NOMO-1 treated with dmso at 0.1 percent for 144 hours (cell line): ENCODE measurements around the gene UBE2U.

ENCODE experiments used
- DNase-seq: peaks from one replicate; lab custom pipeline; 2025; ENCODE audit not compliant: unreplicated experiment; lab: John Stamatoyannopoulos, UW

The UBE2U gene

GRCh38 chr1:64203420-64203819 is at the start of gene UBE2U:
Gene UBE2U (plus strand): TSS chr1:64203623. CDS start chr1:64204051, 428 bp downstream.
- no peak for DNase-seq

- no peak for DNase-seq
Measured at GRCh38 chr1:64155278-64155677, 48.1 kb upstream of the UBE2U start.

- DNase-seq, result no peak
Measured at GRCh38 chr1:64161357-64161941, 42.0 kb upstream of the UBE2U start.

GRCh38 chr1:64162151-64162550 is 41.3 kb upstream of the UBE2U start:
- DNase-seq, result no peak

GRCh38 chr1:64162804-64163203 is 40.6 kb upstream of the UBE2U start:
- DNase-seq, result no peak

- no peak for DNase-seq
Measured at GRCh38 chr1:64163431-64163830, 40.0 kb upstream of the UBE2U start.

GRCh38 chr1:64163970-64164369 is 39.5 kb upstream of the UBE2U start:
- no peak for DNase-seq

GRCh38 chr1:64166629-64167028 is 36.8 kb upstream of the UBE2U start:
- no peak for DNase-seq

GRCh38 chr1:64167176-64167575 is 36.2 kb upstream of the UBE2U start:
- no peak for DNase-seq

GRCh38 chr1:64171246-64171645 is 32.2 kb upstream of the UBE2U start:
- no peak for DNase-seq

- DNase-seq, result peak; percentile 67
Measured at GRCh38 chr1:64171797-64172281, 31.6 kb upstream of the UBE2U start.

GRCh38 chr1:64172458-64172983 is 30.9 kb upstream of the UBE2U start:
- DNase-seq, result no peak

GRCh38 chr1:64173336-64173940 is 30.0 kb upstream of the UBE2U start:
- DNase-seq, result no peak

- no peak for DNase-seq
Measured at GRCh38 chr1:64175639-64176038, 27.8 kb upstream of the UBE2U start.

GRCh38 chr1:64176659-64177058 is 26.8 kb upstream of the UBE2U start:
- DNase-seq, result no peak

GRCh38 chr1:64179588-64179987 is 23.8 kb upstream of the UBE2U start:
- DNase-seq, result no peak

GRCh38 chr1:64182207-64182606 is 21.2 kb upstream of the UBE2U start:
- DNase-seq, result no peak

- DNase-seq, result no peak
Measured at GRCh38 chr1:64183395-64184002, 19.9 kb upstream of the UBE2U start.

GRCh38 chr1:64184003-64184440 is 19.4 kb upstream of the UBE2U start:
- no peak for DNase-seq

- no peak for DNase-seq
Measured at GRCh38 chr1:64186138-64186897, 17.1 kb upstream of the UBE2U start.

- no peak for DNase-seq
Measured at GRCh38 chr1:64186898-64187280, 16.5 kb upstream of the UBE2U start.
